C4-2B (cell line): ENCODE data around the gene TMEM163.

Source experiments
- H3K27ac ChIP-seq: fragments of 450-650 bp; 2 replicates; pipeline ENCODE4 v1.5.1; 2017
- CTCF ChIP-seq: fragments of 450-650 bp; conservative IDR thresholded peaks from 2 replicates; pipeline ENCODE4 v1.5.1; 2017; ENCODE audit warnings: mild to moderate bottlenecking
- ZFX ChIP-seq: fragments of 450-650 bp; IDR thresholded peaks from 2 replicates; pipeline ENCODE4 v1.6.1; 2017

TMEM163 gene

DNA sequence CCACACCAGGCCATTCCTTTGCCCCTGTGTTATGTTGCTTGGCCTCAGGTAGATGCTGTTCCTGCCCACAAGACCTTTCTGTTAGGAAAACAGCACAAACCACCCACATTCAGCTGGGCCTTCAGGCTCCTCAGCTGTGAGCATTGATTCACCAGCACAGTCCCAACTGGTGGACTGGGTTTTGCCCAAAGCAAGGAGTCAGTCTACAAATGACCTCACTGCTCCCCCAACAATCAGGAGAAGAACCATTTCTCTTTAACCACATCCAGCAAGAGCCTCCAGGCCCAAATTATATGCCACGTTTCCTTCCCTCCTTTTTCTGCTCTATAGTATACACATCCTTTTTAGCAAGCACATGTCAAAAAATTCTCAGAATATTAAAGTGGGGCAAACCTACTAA lies 5.2 kb downstream of the TMEM163 start:
- TF ChIP-seq CTCF (no peak), ZFX (no peak)

DNA sequence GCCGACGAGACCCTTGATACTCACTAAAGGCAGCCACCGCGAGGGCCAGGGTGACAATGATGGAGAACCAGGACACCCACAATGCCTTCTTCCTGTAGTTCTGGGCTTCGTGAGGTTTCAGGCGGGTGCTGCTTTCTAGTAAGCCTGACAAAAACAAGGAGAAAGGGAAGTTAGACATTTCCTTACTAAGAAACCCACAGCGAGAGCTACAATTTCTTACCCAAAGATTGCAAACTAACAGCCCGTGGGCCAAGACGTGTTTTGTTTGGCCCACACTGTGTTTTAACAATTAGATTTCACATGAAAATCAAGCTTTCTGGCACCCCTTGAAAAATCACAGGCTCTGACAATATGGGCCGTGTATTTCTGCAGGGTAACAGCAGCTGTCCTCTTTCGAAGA lies 5.6 kb downstream of the TMEM163 start:
- no peak overlapping the region for H3K27ac ChIP-seq
- TF ChIP-seq ZFX (no peak), CTCF (no peak)

More for the DNA sequence above, 5.2 kb downstream of the TMEM163 start:
- H3K27ac ChIP-seq = no peak overlapping the region

GRCh38 chr2:134712736-134713135 lies 6.1 kb downstream of the TMEM163 start:
- H3K27ac ChIP-seq = no peak overlapping the region
- no peak for TF ChIP-seq CTCF
- TF ChIP-seq ZFX = no peak

DNA sequence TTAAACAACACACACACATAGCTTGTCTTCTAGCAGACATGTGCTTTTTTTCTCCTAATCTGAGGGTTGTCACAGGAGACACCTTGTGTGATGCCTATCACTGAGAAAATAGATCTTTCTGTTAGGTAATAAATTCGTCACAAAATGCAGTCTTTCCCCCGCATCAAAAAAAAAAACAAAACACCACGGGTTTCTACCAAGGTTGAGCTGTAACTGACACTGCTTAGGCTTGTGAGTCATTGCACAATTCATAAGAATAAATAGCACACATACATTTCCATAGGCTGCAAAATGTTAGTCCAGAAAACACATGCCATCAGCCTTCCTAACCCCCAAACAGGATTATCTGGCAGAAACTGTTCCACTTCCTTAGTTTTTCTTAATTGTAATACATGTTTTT lies 6.5 kb downstream of the TMEM163 start:
- no peak for TF ChIP-seq CTCF
- no peak for TF ChIP-seq ZFX
- H3K27ac ChIP-seq = no peak overlapping the region

GRCh38 chr2:134711692-134712091 lies 7.1 kb downstream of the TMEM163 start:
- TF ChIP-seq CTCF = no peak
- no peak for TF ChIP-seq ZFX
- H3K27ac ChIP-seq = no peak overlapping the region

DNA sequence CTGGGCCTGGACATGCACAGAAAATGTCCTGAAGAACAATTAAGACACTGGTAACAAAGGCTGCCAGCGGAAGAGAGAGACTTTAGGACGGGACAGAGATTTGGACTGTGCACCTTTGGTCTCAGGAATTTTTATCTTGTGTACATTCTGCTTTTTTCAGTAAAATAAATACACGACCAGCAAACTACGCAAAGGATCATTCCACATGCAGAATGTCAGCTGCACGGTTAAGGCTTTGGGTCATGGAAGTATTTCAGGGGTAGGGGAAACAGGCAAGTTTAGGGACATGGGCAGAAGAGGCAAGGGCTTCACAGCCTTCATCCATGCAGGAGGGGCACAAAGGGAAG lies 11.5 kb downstream of the TMEM163 start:
- H3K27ac ChIP-seq = no peak overlapping the region
- TF ChIP-seq CTCF = no peak
- no peak for TF ChIP-seq ZFX

DNA sequence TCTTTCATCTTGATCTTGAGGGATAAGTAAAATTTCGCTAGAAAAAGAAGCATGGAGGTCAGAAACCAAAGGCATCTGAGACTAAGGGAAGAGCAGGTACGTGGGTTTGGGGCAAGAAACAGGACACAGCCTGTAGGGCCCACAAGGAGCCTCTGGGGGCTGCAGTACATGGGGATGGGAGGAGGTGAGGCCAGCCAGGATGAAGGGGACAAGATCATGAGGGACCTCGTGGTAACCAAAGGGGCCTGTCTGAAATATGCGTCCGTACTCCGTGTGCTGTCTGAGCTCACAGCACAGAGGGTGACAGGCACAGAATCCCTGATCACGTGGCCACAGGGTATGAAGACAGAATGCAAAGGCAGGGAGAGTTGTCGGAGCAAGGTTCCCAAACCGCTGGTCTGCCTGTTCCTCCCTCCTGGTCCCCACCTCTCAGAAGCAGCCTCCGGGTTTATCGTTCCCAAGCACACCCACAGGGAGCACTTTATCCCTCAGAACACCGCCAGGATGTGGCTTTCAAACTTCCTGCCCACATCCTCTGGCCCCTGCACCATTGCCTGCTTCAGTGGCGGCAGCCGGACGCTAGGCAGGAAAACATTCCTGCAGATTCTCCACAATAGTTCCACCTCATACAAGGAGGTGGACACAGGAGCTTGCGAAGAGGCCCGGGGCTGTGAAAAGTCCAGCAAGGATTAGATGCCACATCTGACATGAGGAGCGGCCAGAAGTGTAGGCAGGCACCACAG lies 12.0 kb downstream of the TMEM163 start:
- no peak for TF ChIP-seq ZFX
- no peak for TF ChIP-seq CTCF
- H3K27ac ChIP-seq = no peak overlapping the region
